Muscle layer of colon (tissue), 2 donors: Measurements from ENCODE around the gene ALB.

ENCODE experiments used
- H3K27ac ChIP-seq: one replicate; pipeline ENCODE4 v1.7.0; 2013; ENCODE audit warnings: low read depth, mild to moderate bottlenecking, low read length, moderate library complexity
- H3K27me3 ChIP-seq, 2 donors: one replicate each; pipeline ENCODE4 v1.7.0; 2013; ENCODE audit warnings: low read length in 2 of 2, mild to moderate bottlenecking in 2 of 2; ENCODE audit not compliant: insufficient read depth in 2 of 2, control insufficient read depth in 1 of 2
- H3K36me3 ChIP-seq: one replicate; pipeline ENCODE4 v1.7.0; 2013; ENCODE audit warnings: mild to moderate bottlenecking, low read length; ENCODE audit not compliant: insufficient read depth
- H3K4me1 ChIP-seq: one replicate; pipeline ENCODE4 v1.7.0; 2013; ENCODE audit warnings: mild to moderate bottlenecking, low read length; ENCODE audit not compliant: insufficient read depth
- H3K4me3 ChIP-seq, 2 donors: one replicate each; pipeline ENCODE4 v1.7.0; 2013; ENCODE audit warnings: low read length in 2 of 2, low read depth in 1 of 2, mild to moderate bottlenecking in 1 of 2, moderate library complexity in 1 of 2
- H3K9ac ChIP-seq: one replicate; pipeline ENCODE4 v1.7.0; 2013; ENCODE audit warnings: low read length
- H3K9me3 ChIP-seq: one replicate; pipeline ENCODE4 v1.7.0; 2013; ENCODE audit warnings: mild to moderate bottlenecking, low read length
- donor health status: abdominal sarcoma.
- donor health status: Adenocarcinoma of cecum.

Gene ALB

GRCh38 chr4:73419106-73420038, 15.3 kb downstream of the ALB start:
- H3K9ac ChIP-seq, result no peak overlapping the region
- H3K27ac ChIP-seq, result no peak overlapping the region
- H3K4me1 ChIP-seq, result no peaks in the 10 kb centered on the region
- no peak overlapping the region for H3K4me3 ChIP-seq
- no peaks in the 10 kb centered on the region for H3K9me3 ChIP-seq
- H3K36me3 ChIP-seq, result no peaks in the 10 kb centered on the region
- no peaks in the 10 kb centered on the region for H3K27me3 ChIP-seq

GRCh38 chr4:73420615-73421014, 16.5 kb downstream of the ALB start:
- Histone ChIP-seq H3K9me3 (no peaks in the 10 kb centered on the region), H3K36me3 (no peaks in the 10 kb centered on the region), H3K4me1 (no peaks in the 10 kb centered on the region), H3K27ac (no peak overlapping the region), H3K4me3 (no peak overlapping the region), H3K9ac (no peak overlapping the region), H3K27me3 (no peaks in the 10 kb centered on the region)

GRCh38 chr4:73421708-73422457, 17.8 kb downstream of the ALB start:
- Histone ChIP-seq H3K4me1 (no peaks in the 10 kb centered on the region), H3K4me3 (no peak overlapping the region), H3K27me3 (no peaks in the 10 kb centered on the region), H3K9me3 (no peaks in the 10 kb centered on the region), H3K27ac (no peak overlapping the region), H3K9ac (no peak overlapping the region), H3K36me3 (no peaks in the 10 kb centered on the region)

- Histone ChIP-seq H3K27me3 (no peaks in the 10 kb centered on the region), H3K36me3 (no peaks in the 10 kb centered on the region), H3K4me1 (no peaks in the 10 kb centered on the region), H3K27ac (no peak overlapping the region), H3K9ac (no peak overlapping the region), H3K4me3 (no peak overlapping the region), H3K9me3 (no peaks in the 10 kb centered on the region)
These were observed 18.3 kb downstream of the ALB start for GRCh38 chr4:73422458-73422752.

GRCh38 chr4:73423184-73423583, 19.1 kb downstream of the ALB start:
- Histone ChIP-seq H3K9ac (no peak overlapping the region), H3K36me3 (no peaks in the 10 kb centered on the region), H3K9me3 (no peaks in the 10 kb centered on the region), H3K4me3 (no peak overlapping the region), H3K4me1 (no peaks in the 10 kb centered on the region), H3K27me3 (no peaks in the 10 kb centered on the region), H3K27ac (no peak overlapping the region)

GRCh38 chr4:73426666-73427065, 22.6 kb downstream of the ALB start:
- H3K4me1 ChIP-seq, result no peaks in the 10 kb centered on the region
- H3K27ac ChIP-seq, result no peak overlapping the region
- H3K9me3 ChIP-seq, result no peaks in the 10 kb centered on the region
- H3K27me3 ChIP-seq, result no peaks in the 10 kb centered on the region
- H3K36me3 ChIP-seq, result no peaks in the 10 kb centered on the region
- H3K9ac ChIP-seq, result no peak overlapping the region
- H3K4me3 ChIP-seq, result no peak overlapping the region

GRCh38 chr4:73429118-73429517, 25.0 kb downstream of the ALB start:
- H3K9me3 ChIP-seq, result no peaks in the 10 kb centered on the region
- H3K27ac ChIP-seq, result no peak overlapping the region

GRCh38 chr4:73429826-73430587, 25.9 kb downstream of the ALB start:
- no peak overlapping the region for H3K27ac ChIP-seq
- no peak overlapping the region for H3K4me3 ChIP-seq
- H3K4me1 ChIP-seq, result no peaks in the 10 kb centered on the region
- H3K27me3 ChIP-seq, result no peaks in the 10 kb centered on the region
- no peaks in the 10 kb centered on the region for H3K9me3 ChIP-seq
- no peaks in the 10 kb centered on the region for H3K36me3 ChIP-seq
- no peak overlapping the region for H3K9ac ChIP-seq

More at GRCh38 chr4:73429118-73429517, 25.0 kb downstream of the ALB start:
- H3K27me3 ChIP-seq, result no peaks in the 10 kb centered on the region
- no peak overlapping the region for H3K4me3 ChIP-seq
- H3K4me1 ChIP-seq, result no peaks in the 10 kb centered on the region
- no peaks in the 10 kb centered on the region for H3K36me3 ChIP-seq
- no peak overlapping the region for H3K9ac ChIP-seq

- no peak overlapping the region for H3K4me3 ChIP-seq
These were observed 27.7 kb downstream of the ALB start for GRCh38 chr4:73431813-73432168.

GRCh38 chr4:73432169-73433000, 28.3 kb downstream of the ALB start:
- H3K4me3 ChIP-seq, result no peak overlapping the region
- H3K27ac ChIP-seq, result no peak overlapping the region

More at GRCh38 chr4:73431813-73432168, 27.7 kb downstream of the ALB start:
- Histone ChIP-seq H3K9ac (no peak overlapping the region), H3K9me3 (no peaks in the 10 kb centered on the region), H3K4me1 (no peaks in the 10 kb centered on the region), H3K27me3 (no peaks in the 10 kb centered on the region), H3K36me3 (no peaks in the 10 kb centered on the region), H3K27ac (no peak overlapping the region)

GRCh38 chr4:73433140-73433539, 29.1 kb downstream of the ALB start:
- Histone ChIP-seq H3K36me3 (no peaks in the 10 kb centered on the region), H3K9ac (no peak overlapping the region), H3K27ac (no peak overlapping the region), H3K4me1 (no peaks in the 10 kb centered on the region), H3K4me3 (no peak overlapping the region), H3K9me3 (no peaks in the 10 kb centered on the region), H3K27me3 (no peaks in the 10 kb centered on the region)

More at GRCh38 chr4:73432169-73433000, 28.3 kb downstream of the ALB start:
- Histone ChIP-seq H3K9ac (no peak overlapping the region), H3K36me3 (no peaks in the 10 kb centered on the region), H3K27me3 (no peaks in the 10 kb centered on the region), H3K9me3 (no peaks in the 10 kb centered on the region), H3K4me1 (no peaks in the 10 kb centered on the region)
